Medulla oblongata (tissue), 1 donor: ENCODE measurements around the gene CELF2.

Source experiments
- DNase-seq: peaks from one replicate; pipeline ENCODE4 v3.0.0-alpha.2; 2015; ENCODE audit errors: extremely low spot score

Gene CELF2

GRCh38 chr10:11004144-11005077 is 13.3 kb upstream of the CELF2 start:
- DNase-seq = no peak

GRCh38 chr10:11005725-11006427 is 11.8 kb upstream of the CELF2 start:
- DNase-seq = no peak

GRCh38 chr10:11006428-11006825 is 11.2 kb upstream of the CELF2 start:
- no peak for DNase-seq

GRCh38 chr10:11007476-11008020 is 10.1 kb upstream of the CELF2 start:
- no peak for DNase-seq

- DNase-seq = no peak
Measured at GRCh38 chr10:11009471-11010308, 8.0 kb upstream of the CELF2 start.

GRCh38 chr10:11010582-11010981 is 7.1 kb upstream of the CELF2 start:
- DNase-seq = no peak

GRCh38 chr10:11011436-11011835 is 6.2 kb upstream of the CELF2 start:
- DNase-seq = no peak

- DNase-seq = no peak
Measured at GRCh38 chr10:11011984-11012383, 5.7 kb upstream of the CELF2 start.

GRCh38 chr10:11012421-11013295 is 5.0 kb upstream of the CELF2 start:
- DNase-seq = no peak

- no peak for DNase-seq
Measured at GRCh38 chr10:11013836-11014235, 3.8 kb upstream of the CELF2 start.

GRCh38 chr10:11014671-11015445 is 2.8 kb upstream of the CELF2 start:
- DNase-seq = peak; percentile 42

GRCh38 chr10:11015446-11015934 is 2.2 kb upstream of the CELF2 start:
- DNase-seq = no peak

GRCh38 chr10:11017000-11017569 is 587 bp upstream of the CELF2 start:
- no peak for DNase-seq

GRCh38 chr10:11018432-11018841 is 765 bp downstream of the CELF2 start:
- no peak for DNase-seq

- DNase-seq = no peak
Measured at GRCh38 chr10:11018855-11019631, 1.4 kb downstream of the CELF2 start.

GRCh38 chr10:11019724-11020547 is 2.3 kb downstream of the CELF2 start:
- no peak for DNase-seq

GRCh38 chr10:11020548-11020942 is 2.9 kb downstream of the CELF2 start:
- no peak for DNase-seq

GRCh38 chr10:11022213-11022612 is 4.5 kb downstream of the CELF2 start:
- no peak for DNase-seq
